Colonic mucosa (tissue), 4 donors: ENCODE results near the gene CD200R1L. TPM values are rescaled to one million over a fixed set of nuclear protein-coding genes. Genes with fewer than 3 reads are reported as not detected.

Source experiments
- DNase-seq: peaks from one replicate; pipeline ENCODE4 v3.0.0-alpha.2; 2020
- H3K27ac ChIP-seq: fragments of 200-600 bp; one replicate; pipeline ENCODE4 v1.8.0; 2021
- H3K27me3 ChIP-seq: fragments of 200-600 bp; one replicate; pipeline ENCODE4 v1.8.0; 2021
- H3K36me3 ChIP-seq: fragments of 200-600 bp; one replicate; pipeline ENCODE4 v1.8.0; 2021
- H3K4me1 ChIP-seq: fragments of 200-600 bp; one replicate; pipeline ENCODE4 v1.8.0; 2021; ENCODE audit warnings: mild to moderate bottlenecking
- H3K4me3 ChIP-seq: fragments of 200-600 bp; one replicate; pipeline ENCODE4 v1.8.0; 2021
- H3K9ac ChIP-seq, 2 donors: one replicate each; pipeline ENCODE4 v1.7.0; 2013; ENCODE audit warnings: control low read depth in 2 of 2, low read depth in 2 of 2, low read length in 2 of 2
- H3K9me3 ChIP-seq: fragments of 200-600 bp; one replicate; pipeline ENCODE4 v1.8.0; 2021
- CTCF ChIP-seq: fragments of 200-600 bp; IDR thresholded peaks from one replicate; pipeline ENCODE4 v1.8.0; 2022; ENCODE audit warnings: antibody characterized with exemption, mild to moderate bottlenecking
- intact Hi-C: fragments of 100-400 bp; cut with DNase I; formaldehyde crosslinking; loops from one replicate; pipeline ENCODE4 v1.14.1; 2022
- total RNA-seq, 2 donors: library from RNA; stranded (reverse); fragmentation: NEBNext Ultra II Directional in 1 of 2; extraction: Animal tissue kit (Norgen Biotek cat#: 25700) in 1 of 2; gene quantifications; one replicate each; pipeline ENCODE4 v1.2.1, GENCODE V29; 2021
- donor health status: healthy.
- donor health status: DM: no; HTN: no; CAD: no.
- donor health status: DM: no; HTN: no; CAD: no.

Gene CD200R1L
- total RNA-seq, 2 donors from 2014 or later, result not detected

GRCh38 chr3:112776836-112777235 is 69.8 kb downstream of the CD200R1L start:
- Histone ChIP-seq H3K27me3 (no peaks in the 10 kb centered on the region), H3K36me3 (no peaks in the 10 kb centered on the region), H3K9me3 (no peaks in the 10 kb centered on the region), H3K4me3 (no peak overlapping the region), H3K4me1 (no peaks in the 10 kb centered on the region), H3K27ac (no peak overlapping the region), H3K9ac (no peak overlapping the region)
- no peak for DNase-seq
- intact Hi-C loops, result no loop called here
- no peak for TF ChIP-seq CTCF

DNA sequence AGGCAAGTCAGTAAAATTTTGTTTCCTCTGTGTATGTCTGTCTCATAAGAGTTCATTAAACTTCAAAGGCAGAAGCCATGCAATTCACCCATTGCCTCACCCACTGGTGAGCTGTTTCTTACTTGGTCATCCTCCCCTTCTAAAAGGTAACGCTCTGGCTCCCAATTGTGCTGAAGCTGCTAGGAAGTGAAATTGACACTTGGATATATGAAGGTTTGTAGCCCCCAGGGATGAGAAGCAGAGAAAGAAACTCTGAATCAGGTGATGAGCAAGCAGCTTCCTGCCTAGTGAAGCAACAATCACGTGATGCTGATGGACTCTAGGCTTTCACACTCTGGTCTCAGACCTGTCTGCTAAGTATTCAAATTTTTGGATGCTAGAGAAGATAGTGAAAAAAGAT is 70.7 kb downstream of the CD200R1L start:
- no peak for TF ChIP-seq CTCF
- H3K27ac ChIP-seq, result no peak overlapping the region
- intact Hi-C loops, result no loop called here
- DNase-seq, result no peak
- no peaks in the 10 kb centered on the region for H3K36me3 ChIP-seq
- no peaks in the 10 kb centered on the region for H3K9me3 ChIP-seq
- no peaks in the 10 kb centered on the region for H3K27me3 ChIP-seq
- no peak overlapping the region for H3K4me3 ChIP-seq
- no peaks in the 10 kb centered on the region for H3K4me1 ChIP-seq
- no peak overlapping the region for H3K9ac ChIP-seq

- H3K9me3 ChIP-seq, result no peaks in the 10 kb centered on the region
- no peak overlapping the region for H3K9ac ChIP-seq
- no peaks in the 10 kb centered on the region for H3K4me1 ChIP-seq
- no peaks in the 10 kb centered on the region for H3K27me3 ChIP-seq
- H3K36me3 ChIP-seq, result no peaks in the 10 kb centered on the region
- no peak overlapping the region for H3K27ac ChIP-seq
- TF ChIP-seq CTCF, result no peak
- DNase-seq, result no peak
- H3K4me3 ChIP-seq, result no peak overlapping the region
- intact Hi-C loops, result no loop called here
Observed at GRCh38 chr3:112775011-112775742, 71.5 kb downstream of the CD200R1L start.

DNA sequence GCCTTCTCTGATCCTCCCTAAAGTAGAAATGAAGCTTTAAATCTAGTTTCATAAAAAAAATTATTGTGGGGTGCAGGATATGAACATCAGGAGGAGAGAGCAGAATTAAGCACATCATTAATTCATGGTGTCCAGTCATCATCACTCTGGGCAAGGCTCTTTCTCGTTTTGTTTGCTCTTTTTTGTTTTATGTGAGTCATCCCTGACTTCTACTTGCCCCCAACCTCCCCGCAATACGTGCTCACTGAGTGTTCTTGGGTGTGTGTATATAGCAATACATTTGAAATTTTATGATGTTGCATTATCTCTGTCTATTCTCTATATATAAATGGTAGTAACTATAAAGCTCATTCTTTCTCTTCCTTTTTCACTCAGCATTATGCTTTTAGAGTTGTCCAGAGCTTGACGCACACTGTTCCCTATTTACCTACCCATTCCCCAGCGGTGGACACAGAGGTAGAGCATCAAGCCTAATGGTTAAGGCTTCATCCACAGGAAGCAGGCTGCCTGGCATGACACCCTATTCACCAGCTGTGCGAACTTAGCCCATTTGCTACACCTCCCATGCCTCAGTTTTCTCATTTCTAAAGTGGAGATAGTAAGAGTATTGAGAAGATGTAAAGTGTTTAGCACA is 72.3 kb downstream of the CD200R1L start:
- Histone ChIP-seq H3K4me1 (no peaks in the 10 kb centered on the region), H3K36me3 (no peaks in the 10 kb centered on the region), H3K9ac (no peak overlapping the region), H3K4me3 (no peak overlapping the region), H3K27ac (no peak overlapping the region), H3K9me3 (no peaks in the 10 kb centered on the region), H3K27me3 (no peaks in the 10 kb centered on the region)
- no peak for DNase-seq
- no peak for TF ChIP-seq CTCF
- intact Hi-C loops, result no loop called here

DNA sequence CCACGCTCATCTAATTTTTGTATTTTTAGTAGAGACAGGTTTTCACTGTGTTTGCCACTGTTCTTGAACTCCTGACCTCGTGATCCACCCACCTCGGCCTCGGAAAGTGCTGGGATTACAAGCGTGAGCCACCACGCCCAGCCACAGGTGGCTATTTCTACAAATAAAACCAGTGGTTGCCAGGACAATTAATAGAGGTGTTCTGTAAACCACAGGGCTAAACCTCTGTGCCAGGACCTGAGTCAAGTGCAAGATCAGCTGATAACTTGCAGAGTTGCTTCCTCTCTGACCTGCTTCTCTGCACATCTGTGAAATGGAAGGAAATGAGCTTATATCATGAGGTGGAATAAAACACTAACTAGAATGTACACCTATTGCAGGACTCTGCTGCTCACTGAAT is 72.8 kb downstream of the CD200R1L start:
- Histone ChIP-seq H3K4me3 (no peak overlapping the region), H3K27ac (no peak overlapping the region), H3K27me3 (no peaks in the 10 kb centered on the region), H3K9me3 (no peaks in the 10 kb centered on the region), H3K36me3 (no peaks in the 10 kb centered on the region), H3K9ac (no peak overlapping the region), H3K4me1 (no peaks in the 10 kb centered on the region)
- TF ChIP-seq CTCF, result no peak
- DNase-seq, result no peak
- intact Hi-C loops, result no loop called here
